A673 (cell line): Measurements from ENCODE around the gene SPACA7. TPM values are rescaled to one million over a fixed set of nuclear protein-coding genes. Genes with fewer than 3 reads are reported as not detected.
A peak's percentile ranks its signal among the peaks of the same experiment; 100 is the strongest.

Experiments used
- BruUV-seq: library from RNA; stranded (reverse); fragments of 400-500 nt; replicated peaks from 2 replicates; lab custom pipeline; 2021; lab: Mats Ljungman, UMichigan
- CTCF ChIA-PET: fragments of 300-600 bp; sonication (Branson Sonifier 250); formaldehyde crosslinking; loops from one replicate; lab custom pipeline; 2022; ENCODE audit warnings: antibody characterized with exemption; lab: Charles Lee
- POLR2A ChIA-PET: fragments of 300-600 bp; sonication (Branson Sonifier 250); formaldehyde crosslinking; loops from one replicate; lab custom pipeline; 2022; ENCODE audit warnings: antibody characterized with exemption; ENCODE audit not compliant: low non-redundant PET; lab: Charles Lee
- DNase-seq: peaks from one replicate; pipeline ENCODE4 v3.0.0-alpha.2; 2015; ENCODE audit warnings: low spot score
- H3K27ac ChIP-seq: fragments of 200-600 bp; sonication (generic); 2 replicates; pipeline ENCODE4 v1.5.1; 2016; ENCODE audit warnings: mixed run types, low read depth, mild to moderate bottlenecking, mixed read lengths, antibody characterized with exemption, low read length; ENCODE audit not compliant: poor library complexity, severe bottlenecking
- H3K27me3 ChIP-seq: fragments of 200-600 bp; sonication (generic); replicated peaks from 2 replicates; pipeline ENCODE4 v1.6.1; 2017; ENCODE audit warnings: mixed run types, low read depth, mild to moderate bottlenecking, mixed read lengths, antibody characterized with exemption, low read length; ENCODE audit not compliant: insufficient read depth, poor library complexity
- H3K36me3 ChIP-seq: fragments of 200-600 bp; sonication (generic); 2 replicates; pipeline ENCODE4 v1.6.1; 2016; ENCODE audit warnings: mixed run types, mild to moderate bottlenecking, mixed read lengths, antibody characterized with exemption, low read length; ENCODE audit not compliant: insufficient read depth, poor library complexity, severe bottlenecking
- H3K4me1 ChIP-seq: fragments of 200-600 bp; sonication (generic); 2 replicates; pipeline ENCODE4 v1.6.1; 2017; ENCODE audit warnings: mixed run types, mild to moderate bottlenecking, mixed read lengths, antibody characterized with exemption, low read length; ENCODE audit not compliant: insufficient read depth, poor library complexity, severe bottlenecking
- H3K4me3 ChIP-seq: fragments of 200-600 bp; sonication (generic); 2 replicates; pipeline ENCODE4 v1.5.1; 2016; ENCODE audit warnings: low read depth, mixed run types, mild to moderate bottlenecking, mixed read lengths, low read length; ENCODE audit not compliant: poor library complexity, severe bottlenecking
- H3K9me3 ChIP-seq: fragments of 200-600 bp; sonication (generic); 2 replicates; pipeline ENCODE4 v1.6.1; 2016; ENCODE audit warnings: mixed run types, low read depth, mild to moderate bottlenecking, mixed read lengths, antibody characterized with exemption, low read length; ENCODE audit not compliant: poor library complexity, severe bottlenecking
- CTCF ChIP-seq: fragments of 300-800, 200-600 bp; sonication (generic); conservative IDR thresholded peaks from 2 replicates; pipeline ENCODE4 v1.5.1; 2017; ENCODE audit warnings: low read depth, mild to moderate bottlenecking, antibody characterized with exemption, low read length, moderate library complexity, mixed read lengths
- EZH2 ChIP-seq: fragments of 200-600 bp; sonication (generic); IDR thresholded peaks from 2 replicates; pipeline ENCODE4 v1.6.1; 2017; ENCODE audit warnings: borderline replicate concordance, low read depth, mild to moderate bottlenecking, mixed read lengths, antibody characterized with exemption, low read length; ENCODE audit not compliant: poor library complexity, severe bottlenecking
- intact Hi-C: fragments of 100-400 bp; cut with micrococcal nuclease; formaldehyde crosslinking; loops from one replicate; pipeline ENCODE4 v1.10.0; 2022; ENCODE audit not compliant: unreplicated experiment
- total RNA-seq: library from RNA; stranded (reverse); gene quantifications from 2 replicates; pipeline ENCODE4 v1.2.3, GENCODE V29; 2021

Gene SPACA7
- total RNA-seq, 1 experiment from 2014 or later = not detected

- H3K36me3 ChIP-seq = no peaks in the 10 kb centered on the region
- no peak overlapping the region for H3K27ac ChIP-seq
- TF ChIP-seq CTCF (peak; percentile 89), EZH2 (no peak)
- no peaks in the 10 kb centered on the region for H3K9me3 ChIP-seq
- POLR2A ChIA-PET = interaction anchor here (0.5 kb wide), 1 partner anchor 374 kb away, joined by 3 read pairs; no protein-coding TSS in a partner anchor
- CTCF ChIA-PET = interaction anchor here (0.9 to 2.4 kb wide), 4 partner anchors 98 to 970 kb away, joined by 3 to 8 read pairs (median 6); no protein-coding TSS in a partner anchor
- intact Hi-C loops = loop anchor here (1.0 to 5.0 kb wide), 3 partner anchors 342 to 969 kb away; no protein-coding TSS in a partner anchor
- BruUV-seq = no TSS peak
- H3K27me3 ChIP-seq = peaks cover 12% of the 10 kb centered on the region
- H3K4me1 ChIP-seq = no peaks in the 10 kb centered on the region
- H3K4me3 ChIP-seq = no peak overlapping the region
- DNase-seq = peak; percentile 73
These were observed 67.8 kb downstream of the SPACA7 start for GRCh38 chr13:112443995-112444311.

- ChIA-PET CTCF (interaction anchor here (0.9 to 2.4 kb wide), 4 partner anchors 98 to 970 kb away, joined by 3 to 8 read pairs (median 6); no protein-coding TSS in a partner anchor), POLR2A (interaction anchor here (0.5 kb wide), 1 partner anchor 375 kb away, joined by 3 read pairs; no protein-coding TSS in a partner anchor)
- TF ChIP-seq CTCF (no peak), EZH2 (no peak)
- BruUV-seq = no TSS peak
- no peak for DNase-seq
- Histone ChIP-seq H3K4me3 (no peak overlapping the region), H3K36me3 (no peaks in the 10 kb centered on the region), H3K4me1 (no peaks in the 10 kb centered on the region), H3K27me3 (peaks cover 12% of the 10 kb centered on the region), H3K27ac (no peak overlapping the region), H3K9me3 (no peaks in the 10 kb centered on the region)
- intact Hi-C loops = loop anchor here (1.0 to 5.0 kb wide), 3 partner anchors 342 to 970 kb away; no protein-coding TSS in a partner anchor
These were observed 68.6 kb downstream of the SPACA7 start for GRCh38 chr13:112444416-112445399.

- BruUV-seq = no TSS peak
- Histone ChIP-seq H3K4me1 (no peaks in the 10 kb centered on the region), H3K9me3 (no peaks in the 10 kb centered on the region), H3K36me3 (no peaks in the 10 kb centered on the region), H3K27ac (no peak overlapping the region), H3K4me3 (no peak overlapping the region), H3K27me3 (peaks cover 12% of the 10 kb centered on the region)
- ChIA-PET POLR2A (no interaction called here), CTCF (interaction anchor here (0.6 to 0.7 kb wide), 4 partner anchors 24 to 1984 kb away, joined by 3 to 8 read pairs (median 6); no protein-coding TSS in a partner anchor)
- intact Hi-C loops = loop anchor here (2.0 kb wide), 2 partner anchors 161 to 971 kb away; no protein-coding TSS in a partner anchor
- no peak for DNase-seq
- TF ChIP-seq CTCF = no peak
- TF ChIP-seq EZH2 = no peak
These were observed 69.5 kb downstream of the SPACA7 start for GRCh38 chr13:112445411-112446271.
